HepG2 (cell line): Measurements from ENCODE around the gene NPY. TPM values are rescaled to one million over a fixed set of nuclear protein-coding genes. Genes with fewer than 3 reads are reported as not detected.

ENCODE experiments used
- ATAC-seq: fragments of 200-7000 bp; cut with Tn5 transposase; 3 replicates; pipeline ENCODE4 v1.9.1; 2020; ENCODE audit warnings: mild to moderate bottlenecking, moderate library complexity
- BruUV-seq: library from RNA; stranded (reverse); fragments of 400-500 nt; replicated peaks from 2 replicates; lab custom pipeline; 2021; lab: Mats Ljungman, UMichigan
- CTCF ChIA-PET: fragments of 300-600 bp; formaldehyde crosslinking; extraction: SDS; loops from one replicate; lab custom pipeline; 2021; ENCODE audit warnings: low total read pairs, inconsistent platforms, low intra/inter-chr PET ratio; lab: Yijun Ruan, JAX
- POLR2A ChIA-PET: fragments of 350-600 bp; sonication (Branson Sonifier 250); formaldehyde crosslinking; loops from one replicate; lab custom pipeline; 2020; ENCODE audit warnings: antibody characterized with exemption, inconsistent platforms; lab: Yijun Ruan, JAX
- DNase-seq: peaks from one replicate; pipeline ENCODE4 v3.0.0-alpha.2; 2015; ENCODE audit warnings: low spot score
- FAIRE-seq: peaks from 3 replicates; lab custom pipeline; 2011; peaks lifted over from hg19 to GRCh38; lab: Jason Lieb, UNC
- H2AFZ ChIP-seq: one replicate; pipeline ENCODE4 v1.6.1; 2011; ENCODE audit warnings: low read length, inconsistent platforms
- H3K27ac ChIP-seq: fragments of 300-600 bp; 3 replicates; pipeline ENCODE4 v1.8.0; 2011; ENCODE audit warnings: mixed run types, mild to moderate bottlenecking, mixed read lengths, low read length, inconsistent platforms; ENCODE audit not compliant: insufficient read depth; ENCODE audit errors: extremely low read length
- H3K27me3 ChIP-seq, 2 experiments: fragments of 200-600 bp in 1 of 2; 2 replicates in 1 of 2; 3 replicates in 1 of 2; pipeline versions ENCODE4 v1.6.0 to v1.8.0; 2011; ENCODE audit warnings: low read length in 2 of 2, mild to moderate bottlenecking in 2 of 2, moderate library complexity in 2 of 2, inconsistent platforms in 1 of 2; ENCODE audit not compliant: insufficient read depth in 2 of 2, control insufficient read depth in 1 of 2
- H3K36me3 ChIP-seq, 2 experiments: fragments of 200-600 bp in 1 of 2; replicated peaks in 1 of 2; 2 replicates in 1 of 2; 3 replicates in 1 of 2; pipeline versions ENCODE4 v1.5.1 to v1.8.0; 2011; ENCODE audit warnings: low read length in 2 of 2, inconsistent platforms in 1 of 2; ENCODE audit not compliant: insufficient read depth in 2 of 2, control insufficient read depth in 1 of 2
- H3K4me1 ChIP-seq: 2 replicates; pipeline ENCODE4 v1.5.1; 2012; ENCODE audit warnings: low read length, inconsistent platforms; ENCODE audit not compliant: insufficient read depth
- H3K4me2 ChIP-seq: 2 replicates; pipeline ENCODE4 v1.6.0; 2011; ENCODE audit warnings: low read depth, low read length, inconsistent platforms
- H3K4me3 ChIP-seq, 3 experiments: fragments of 200-600 bp in 1 of 3; sonication (generic), shearing (Covaris generic) in 1 of 3; replicated peaks in 1 of 3; 2 replicates each; pipeline ENCODE4 v1.5.1; 2011 to 2016; ENCODE audit warnings: low read length in 3 of 3, inconsistent platforms in 2 of 3, low read depth in 2 of 3, mild to moderate bottlenecking in 2 of 3, control low read depth in 1 of 3, mixed read lengths in 1 of 3; ENCODE audit not compliant: insufficient read depth in 1 of 3
- H3K79me2 ChIP-seq: one replicate; pipeline ENCODE4 v1.6.1; 2011; ENCODE audit warnings: low read length, inconsistent platforms; ENCODE audit not compliant: insufficient read depth
- H3K9ac ChIP-seq: 2 replicates; pipeline ENCODE4 v1.6.0; 2011; ENCODE audit warnings: mild to moderate bottlenecking, low read depth, low read length, inconsistent platforms; ENCODE audit not compliant: insufficient read depth
- H3K9me3 ChIP-seq: 2 replicates; pipeline ENCODE4 v1.5.1; 2012; ENCODE audit warnings: mild to moderate bottlenecking, low read length
- H4K20me1 ChIP-seq: 2 replicates; pipeline ENCODE4 v1.6.0; 2011; ENCODE audit warnings: inconsistent platforms, mild to moderate bottlenecking, low read length, moderate library complexity; ENCODE audit not compliant: insufficient read depth
- ADNP ChIP-seq: sonication (generic); formaldehyde crosslinking; IDR thresholded peaks from 2 replicates; pipeline ENCODE4 v1.4.0; 2020; ENCODE audit warnings: missing genetic modification reagents
- CBFB ChIP-seq: sonication (generic); formaldehyde crosslinking; IDR thresholded peaks from 2 replicates; pipeline ENCODE4 v1.4.0; 2020; ENCODE audit warnings: missing genetic modification reagents
- CENPBD1 ChIP-seq: sonication (generic); formaldehyde crosslinking; IDR thresholded peaks from 2 replicates; pipeline ENCODE4 v1.8.0; 2022; ENCODE audit warnings: missing genetic modification reagents, low read depth, mild to moderate bottlenecking, borderline replicate concordance
- CENPX ChIP-seq: sonication (generic); formaldehyde crosslinking; IDR thresholded peaks from 2 replicates; pipeline ENCODE4 v1.9.0; 2021; ENCODE audit warnings: mild to moderate bottlenecking, missing genetic modification reagents, moderate library complexity
- FIP1L1 ChIP-seq: fragments of 200-400 bp; formaldehyde crosslinking; IDR thresholded peaks from 2 replicates; pipeline ENCODE4 v1.6.1; 2018; ENCODE audit warnings: low read depth, mild to moderate bottlenecking, low read length, moderate library complexity, borderline replicate concordance; ENCODE audit not compliant: insufficient read depth
- HDAC6 ChIP-seq: fragments of 200-600 bp; sonication (generic); IDR thresholded peaks from 2 replicates; pipeline ENCODE4 v1.7.0; 2017; ENCODE audit warnings: mild to moderate bottlenecking, antibody characterized with exemption, low read length, low read depth
- NR3C1 ChIP-seq: sonication (generic); formaldehyde crosslinking; IDR thresholded peaks from 2 replicates; pipeline ENCODE4 v1.4.0; 2020; ENCODE audit warnings: missing genetic modification reagents
- PTBP1 ChIP-seq: fragments of 200-400 bp; formaldehyde crosslinking; IDR thresholded peaks from 2 replicates; pipeline ENCODE4 v1.6.1; 2018; ENCODE audit warnings: low read length, low read depth; ENCODE audit not compliant: poor library complexity, severe bottlenecking
- SMYD3 ChIP-seq: sonication (generic); formaldehyde crosslinking; IDR thresholded peaks from 2 replicates; pipeline ENCODE4 v1.8.1; 2023; ENCODE audit warnings: mild to moderate bottlenecking, missing genetic modification reagents
- ZFY ChIP-seq: sonication (generic); formaldehyde crosslinking; IDR thresholded peaks from 2 replicates; pipeline ENCODE4 v1.4.0; 2020; ENCODE audit warnings: missing genetic modification reagents
- WGBS: methylation state at CpG from one replicate; pipeline ENCODE4 v1.1.6; 2017; ENCODE audit warnings: low lambda C conversion rate; 5-methylcytosine and 5-hydroxymethylcytosine counted together
- in situ Hi-C: cut with HindIII; loops from 2 replicates; pipeline ENCODE4 v1.10.0; 2017; ENCODE audit warnings: low pct_unique_long_range_greater_than_20kb; ENCODE audit not compliant: extremely low pct_ligation_motif_present
- intact Hi-C: fragments of 100-400 bp; cut with micrococcal nuclease; formaldehyde crosslinking; loops from one replicate; pipeline ENCODE4 v1.10.0; 2022; ENCODE audit not compliant: unreplicated experiment
- polyA plus RNA-seq, 8 experiments: library from polyadenylated mRNA; depleted of rRNA in 3 of 8; stranded (reverse) in 7 of 8; unstranded in 1 of 8; fragments of >200 nt; fragmentation: Illumina TruSeq in 4 of 8; extraction: Trizol in 4 of 8; gene quantifications; 2 replicates each; pipeline versions ENCODE4 v1.2.1 to v1.2.3, GENCODE V29; 2011 to 2016; ENCODE audit warnings: low read depth in 4 of 8, missing spikeins in 1 of 8, mixed read lengths in 1 of 8; ENCODE audit not compliant: insufficient read depth in 1 of 8
- total RNA-seq, 5 experiments: library from RNA; depleted of rRNA; stranded (reverse); fragments of >200 nt; fragmentation: Illumina TruSeq; extraction: Trizol; gene quantifications; 2 replicates each; pipeline ENCODE4 v1.2.3, GENCODE V29; 2016; ENCODE audit warnings: low read depth in 1 of 5
- TF ChIP-seq, protein P1 (sequence below): sonication (generic); formaldehyde crosslinking; IDR thresholded peaks from 2 replicates; pipeline ENCODE4 v1.5.1; 2020; ENCODE audit warnings: mild to moderate bottlenecking, missing genetic modification reagents, borderline replicate concordance

NPY gene
- total and polyA plus RNA-seq, 2 of the 13 experiments (the other 11 are each of a cell fraction or from before 2014, with no cell fraction given), result not detected

DNA sequence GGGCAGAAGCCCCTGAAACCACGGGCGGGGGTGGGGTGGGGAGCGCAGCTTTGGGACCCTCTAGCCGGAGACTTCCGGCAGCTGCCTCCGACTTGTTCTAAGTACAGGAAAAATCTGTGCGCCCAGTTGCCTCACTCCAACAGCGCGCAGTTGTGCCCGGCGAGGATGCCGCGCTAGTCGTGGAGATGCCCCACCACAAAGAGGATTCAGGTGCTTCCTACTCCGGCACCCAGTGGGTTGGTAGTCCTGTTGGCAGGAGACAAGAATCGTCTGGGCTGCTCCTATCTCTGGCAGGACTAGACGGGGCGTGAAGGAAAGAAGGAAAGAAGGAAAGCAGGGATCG is 465 bp upstream of the NPY start:
- TF ChIP-seq CENPBD1 (CRISPR knock-in tag) (no peak), ADNP (no peak), PTBP1 (no peak), HDAC6 (no peak), FIP1L1 (no peak), CBFB (CRISPR knock-in tag) (no peak), ZFY (CRISPR knock-in tag) (no peak), CENPX (CRISPR knock-in tag) (no peak), SMYD3 (no peak), NR3C1 (CRISPR knock-in tag) (no peak)
- TF ChIP-seq, protein P1, sequence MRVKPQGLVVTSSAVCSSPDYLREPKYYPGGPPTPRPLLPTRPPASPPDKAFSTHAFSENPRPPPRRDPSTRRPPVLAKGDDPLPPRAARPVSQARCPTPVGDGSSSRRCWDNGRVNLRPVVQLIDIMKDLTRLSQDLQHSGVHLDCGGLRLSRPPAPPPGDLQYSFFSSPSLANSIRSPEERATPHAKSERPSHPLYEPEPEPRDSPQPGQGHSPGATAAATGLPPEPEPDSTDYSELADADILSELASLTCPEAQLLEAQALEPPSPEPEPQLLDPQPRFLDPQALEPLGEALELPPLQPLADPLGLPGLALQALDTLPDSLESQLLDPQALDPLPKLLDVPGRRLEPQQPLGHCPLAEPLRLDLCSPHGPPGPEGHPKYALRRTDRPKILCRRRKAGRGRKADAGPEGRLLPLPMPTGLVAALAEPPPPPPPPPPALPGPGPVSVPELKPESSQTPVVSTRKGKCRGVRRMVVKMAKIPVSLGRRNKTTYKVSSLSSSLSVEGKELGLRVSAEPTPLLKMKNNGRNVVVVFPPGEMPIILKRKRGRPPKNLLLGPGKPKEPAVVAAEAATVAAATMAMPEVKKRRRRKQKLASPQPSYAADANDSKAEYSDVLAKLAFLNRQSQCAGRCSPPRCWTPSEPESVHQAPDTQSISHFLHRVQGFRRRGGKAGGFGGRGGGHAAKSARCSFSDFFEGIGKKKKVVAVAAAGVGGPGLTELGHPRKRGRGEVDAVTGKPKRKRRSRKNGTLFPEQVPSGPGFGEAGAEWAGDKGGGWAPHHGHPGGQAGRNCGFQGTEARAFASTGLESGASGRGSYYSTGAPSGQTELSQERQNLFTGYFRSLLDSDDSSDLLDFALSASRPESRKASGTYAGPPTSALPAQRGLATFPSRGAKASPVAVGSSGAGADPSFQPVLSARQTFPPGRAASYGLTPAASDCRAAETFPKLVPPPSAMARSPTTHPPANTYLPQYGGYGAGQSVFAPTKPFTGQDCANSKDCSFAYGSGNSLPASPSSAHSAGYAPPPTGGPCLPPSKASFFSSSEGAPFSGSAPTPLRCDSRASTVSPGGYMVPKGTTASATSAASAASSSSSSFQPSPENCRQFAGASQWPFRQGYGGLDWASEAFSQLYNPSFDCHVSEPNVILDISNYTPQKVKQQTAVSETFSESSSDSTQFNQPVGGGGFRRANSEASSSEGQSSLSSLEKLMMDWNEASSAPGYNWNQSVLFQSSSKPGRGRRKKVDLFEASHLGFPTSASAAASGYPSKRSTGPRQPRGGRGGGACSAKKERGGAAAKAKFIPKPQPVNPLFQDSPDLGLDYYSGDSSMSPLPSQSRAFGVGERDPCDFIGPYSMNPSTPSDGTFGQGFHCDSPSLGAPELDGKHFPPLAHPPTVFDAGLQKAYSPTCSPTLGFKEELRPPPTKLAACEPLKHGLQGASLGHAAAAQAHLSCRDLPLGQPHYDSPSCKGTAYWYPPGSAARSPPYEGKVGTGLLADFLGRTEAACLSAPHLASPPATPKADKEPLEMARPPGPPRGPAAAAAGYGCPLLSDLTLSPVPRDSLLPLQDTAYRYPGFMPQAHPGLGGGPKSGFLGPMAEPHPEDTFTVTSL (CRISPR knock-in tag), result no peak
- H3K4me1 ChIP-seq, result no peaks in the 10 kb centered on the region
- 67% methylated on average over 19 of the region's 19 CpGs for WGBS
- FAIRE-seq (no peak), DNase-seq (no peak), ATAC-seq (no peak)
- no peaks in the 10 kb centered on the region for H3K79me2 ChIP-seq
- H2AFZ ChIP-seq, result no peak overlapping the region
- ChIA-PET CTCF (no interaction called here), POLR2A (no interaction called here)
- no peak overlapping the region for H3K9ac ChIP-seq
- no TSS peak for BruUV-seq
- H4K20me1 ChIP-seq, result no peaks in the 10 kb centered on the region
- intact Hi-C loops, result no loop called here
- no peaks in the 10 kb centered on the region for H3K36me3 ChIP-seq
- no peak overlapping the region for H3K4me3 ChIP-seq
- H3K27me3 ChIP-seq, result peaks cover 0 to 13% of the 10 kb centered on the region in 2 experiments; a peak in 1 of 5 replicates
- H3K9me3 ChIP-seq, result no peaks in the 10 kb centered on the region
- H3K27ac ChIP-seq, result no peak overlapping the region
- in situ Hi-C loops, result no loop called here
- H3K4me2 ChIP-seq, result no peak overlapping the region
